ENCODE data around the gene UNC13D. TPM values are rescaled to one million over a fixed set of nuclear protein-coding genes. Genes with fewer than 3 reads are reported as not detected.

UNC13D gene
- total RNA-seq, 1 donor from 2014 or later = 7.3 TPM

DNA sequence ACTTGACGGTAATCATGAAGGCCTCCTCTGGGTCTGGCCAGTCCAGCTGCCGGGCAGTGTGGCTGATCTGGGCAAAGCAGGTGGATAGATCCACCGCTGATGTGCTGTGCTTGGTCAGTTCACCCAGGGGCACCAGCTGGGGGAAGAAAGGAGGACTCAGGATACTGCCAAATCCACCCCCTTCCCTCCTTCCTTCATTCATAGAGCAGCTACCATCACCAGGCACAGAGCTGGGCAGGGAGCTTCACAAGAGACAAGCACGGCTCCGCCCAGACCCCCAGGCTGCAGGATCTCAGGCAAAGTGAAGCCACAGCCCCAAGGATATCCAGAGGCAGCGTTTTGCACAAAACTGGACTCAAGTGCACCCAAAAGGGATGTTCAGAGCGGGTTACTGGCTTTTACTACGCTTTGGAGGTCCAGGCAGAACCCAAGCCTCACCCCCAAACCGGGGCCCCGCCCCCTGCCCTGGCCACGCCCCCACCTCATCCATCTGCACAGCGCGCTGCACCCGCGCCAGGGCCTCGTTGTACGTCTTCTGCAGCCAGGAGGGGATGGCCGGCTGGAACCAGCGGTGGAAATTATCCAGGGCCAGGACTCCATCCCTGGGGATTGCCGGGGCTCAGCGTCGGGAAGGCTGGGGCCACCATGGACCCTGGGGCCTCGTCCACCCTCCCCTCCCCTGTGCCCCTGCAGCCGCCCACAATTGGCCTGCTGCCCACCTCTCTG is 9.1 kb downstream of the UNC13D start:
- DNase-seq (ENCODE audit: low read depth, low spot score) = no peak

DNA sequence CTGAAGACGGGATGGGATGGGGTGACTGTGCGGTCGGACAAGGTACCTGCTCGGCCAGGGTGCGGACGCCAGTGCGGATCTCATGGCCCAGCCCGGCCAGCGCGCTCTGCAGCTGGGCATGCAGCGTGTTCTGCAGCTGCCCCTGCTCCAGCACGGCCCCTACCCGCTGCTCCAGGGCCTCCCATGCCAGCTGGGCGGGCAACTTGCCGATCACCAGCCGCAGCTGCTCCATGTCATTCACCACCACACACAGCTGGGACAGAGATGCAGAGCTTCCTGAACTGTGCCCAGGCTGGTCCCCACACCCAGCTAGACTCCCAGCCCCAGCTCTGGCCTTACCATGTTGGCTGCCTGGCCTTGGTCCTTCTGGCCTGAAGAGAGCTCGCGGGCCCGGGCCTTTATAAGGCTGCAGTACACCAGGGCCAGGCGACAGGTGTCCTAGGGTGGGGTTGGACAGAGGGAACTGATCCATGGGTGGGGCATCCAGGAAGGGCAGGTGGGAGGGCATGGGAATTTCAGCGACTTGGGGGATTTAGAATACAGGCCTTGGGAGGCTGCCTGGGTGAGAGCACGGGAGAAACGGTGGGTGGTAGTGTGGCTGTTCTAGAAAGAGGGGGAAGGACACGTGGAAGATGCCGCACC is 9.8 kb downstream of the UNC13D start:
- DNase-seq (ENCODE audit: low read depth, low spot score) = no peak

DNA sequence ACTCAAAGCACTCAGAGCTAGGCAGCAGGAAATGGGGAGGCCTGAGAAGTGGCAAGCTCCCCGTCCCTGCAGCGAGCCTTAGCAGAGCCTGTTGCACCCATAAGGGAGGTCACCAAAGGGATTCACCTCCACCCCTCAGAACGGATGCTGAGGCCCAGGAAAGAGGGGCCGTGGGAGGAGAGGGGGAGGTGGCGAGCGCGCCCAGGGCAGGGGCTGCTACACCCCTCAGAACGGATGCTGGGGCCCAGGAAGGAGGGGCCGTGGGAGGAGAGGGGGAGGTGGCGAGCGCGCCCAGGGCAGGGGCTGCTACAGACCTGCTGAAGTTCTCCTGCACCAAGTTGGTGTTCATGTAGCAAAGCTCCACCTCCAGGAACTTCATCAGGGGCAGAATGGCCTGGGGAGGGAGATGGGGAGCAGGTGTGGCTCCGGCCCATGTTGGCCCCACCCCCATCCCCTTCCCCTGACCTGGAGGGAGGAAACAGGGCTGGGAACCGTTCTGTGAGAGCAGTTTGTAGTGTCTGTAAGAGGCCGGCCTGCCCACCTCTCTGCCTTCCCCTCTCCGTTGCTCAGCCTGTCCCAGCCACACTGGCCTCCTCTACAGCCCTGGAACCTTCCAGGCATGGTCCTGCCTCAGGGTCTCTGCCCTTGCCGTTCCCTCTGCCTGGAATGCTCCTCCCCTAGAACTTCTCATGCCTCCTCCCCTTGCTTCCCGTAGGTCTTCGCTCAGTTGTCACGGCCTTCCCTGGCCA is 11.4 kb downstream of the UNC13D start:
- DNase-seq (ENCODE audit: low read depth, low spot score) = no peak

DNA sequence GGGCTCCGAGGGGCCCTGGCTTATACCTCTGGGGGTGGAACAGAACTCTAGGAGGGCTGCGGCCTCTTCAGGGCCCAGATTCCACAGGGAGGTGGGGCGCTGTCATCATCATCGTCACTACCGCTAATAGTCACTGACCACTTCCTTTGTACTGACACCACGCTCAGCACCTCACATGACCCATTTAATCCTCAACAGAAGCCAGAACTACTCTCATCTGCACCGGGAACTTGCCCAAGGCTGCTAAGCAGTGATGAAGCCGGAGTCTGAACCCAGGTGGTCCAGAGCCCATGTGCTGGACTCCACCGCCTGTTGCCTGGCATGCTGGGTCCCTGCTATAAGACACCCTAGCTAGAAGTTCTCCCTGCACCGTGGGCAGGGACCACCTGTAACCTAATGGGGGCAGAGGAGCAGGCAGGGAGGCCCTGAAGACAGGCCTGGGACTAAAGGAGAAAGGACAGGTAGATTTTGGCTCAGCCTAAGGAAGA is 12.0 kb downstream of the UNC13D start:
- DNase-seq (ENCODE audit: low read depth, low spot score) = no peak

DNA sequence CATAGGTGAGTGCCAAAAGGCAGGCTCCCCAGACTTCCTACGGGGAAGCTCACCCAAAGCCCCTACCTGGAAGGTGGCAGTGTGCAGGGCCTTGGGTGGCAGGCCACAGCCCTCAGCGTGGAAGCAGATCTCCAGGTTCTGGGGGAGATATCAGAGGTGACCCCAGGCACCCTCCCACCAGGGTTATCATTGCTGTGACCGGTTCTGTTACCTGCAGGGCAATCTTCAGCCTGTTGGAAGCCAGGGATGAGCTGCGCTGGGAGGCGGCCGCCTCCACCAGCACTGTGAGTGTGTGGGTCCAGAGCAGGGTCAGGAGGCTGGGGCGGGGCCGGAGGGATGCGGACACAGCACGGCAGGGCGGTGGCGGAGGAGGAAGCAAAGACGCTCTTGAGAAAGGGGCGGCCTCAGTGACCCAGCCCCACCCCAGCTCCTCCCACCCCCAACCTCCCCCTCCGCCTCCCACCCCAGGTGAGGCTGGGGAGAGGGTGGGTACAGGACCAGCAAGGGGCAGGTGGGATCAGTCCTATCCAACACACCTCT is 13.1 kb downstream of the UNC13D start:
- DNase-seq (ENCODE audit: low read depth, low spot score) = no peak

DNA sequence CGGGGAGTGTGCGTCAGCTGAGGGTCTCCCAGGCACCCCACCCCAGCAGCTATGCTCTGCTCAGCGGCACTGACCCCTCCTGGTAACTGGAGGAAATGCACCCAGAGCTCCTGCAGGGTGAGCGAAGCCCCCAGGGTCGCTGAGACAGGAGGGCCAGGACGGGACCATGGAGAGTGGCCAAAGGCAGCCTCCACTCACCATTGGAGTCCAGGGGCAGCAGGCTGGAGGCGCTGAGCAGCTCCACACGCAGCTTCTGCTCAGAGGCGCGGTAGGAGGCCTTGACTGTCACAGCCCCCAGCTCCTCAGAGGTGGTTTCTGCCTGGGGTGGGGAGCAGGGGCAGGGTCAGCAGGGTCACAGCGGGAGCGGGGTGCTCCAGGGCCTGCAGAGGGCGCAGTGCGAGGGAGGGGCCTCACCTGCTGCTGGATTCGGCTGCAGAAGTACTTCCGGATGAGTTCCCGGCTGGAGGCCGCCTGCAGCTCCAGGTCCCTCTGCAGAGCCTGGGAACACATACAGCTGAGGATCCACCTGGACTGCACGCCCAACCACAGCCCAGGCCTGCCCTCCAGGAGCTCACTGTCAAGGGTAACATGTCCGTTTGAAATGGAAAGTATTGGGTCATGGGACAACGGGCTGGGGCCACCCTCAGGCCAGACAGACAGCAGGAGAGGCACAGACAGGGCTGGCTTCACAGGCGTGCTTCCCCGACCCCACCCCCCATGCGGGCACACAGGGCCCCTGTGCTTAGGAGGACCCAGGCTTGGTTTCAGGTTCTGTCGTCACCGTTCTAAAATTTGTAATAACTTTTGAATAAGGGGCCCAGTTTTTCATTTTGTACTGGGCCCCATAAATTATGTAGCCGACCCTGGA is 13.8 kb downstream of the UNC13D start:
- DNase-seq (ENCODE audit: low read depth, low spot score) = no peak

DNA sequence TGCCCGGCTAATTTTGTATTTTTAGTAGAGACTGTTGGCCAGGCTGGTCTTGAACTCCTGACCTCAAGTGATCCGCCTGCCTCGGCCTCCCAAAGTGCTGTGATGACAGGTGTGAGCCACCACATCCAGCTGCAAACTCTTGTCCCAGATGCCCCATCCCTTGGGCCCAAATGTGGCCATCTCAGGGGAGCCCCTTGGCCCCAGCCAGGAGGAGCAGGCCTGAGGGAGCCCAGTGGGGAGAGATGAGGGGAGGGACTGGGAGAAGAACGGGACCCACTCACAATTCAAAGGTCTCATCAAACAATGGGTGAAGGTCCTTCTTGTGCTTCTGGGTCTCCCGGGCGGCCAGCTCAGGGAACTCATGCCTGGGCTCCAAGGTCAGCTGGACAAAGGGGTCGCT is 14.5 kb downstream of the UNC13D start:
- no peak for DNase-seq (ENCODE audit: low read depth, low spot score)

DNA sequence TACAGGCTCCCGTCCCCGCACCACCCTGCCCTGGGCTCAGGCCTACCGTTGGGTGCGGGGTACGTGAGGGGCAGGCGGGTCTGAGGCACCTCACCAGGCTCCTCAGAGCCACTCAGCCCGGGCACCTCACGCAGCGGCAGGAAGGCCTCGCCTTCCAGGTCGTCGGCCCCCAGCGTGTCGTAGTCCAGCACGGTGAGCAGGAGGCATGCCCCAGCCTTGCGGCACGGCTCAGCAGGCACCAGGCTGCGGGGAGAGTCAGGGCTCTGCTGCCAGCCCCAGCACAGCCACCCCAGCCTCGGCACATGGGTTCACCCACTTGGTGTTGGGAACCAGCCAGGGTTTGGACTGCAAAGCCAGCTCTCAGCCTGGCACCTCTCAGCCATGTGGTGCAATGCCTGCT is 15.5 kb downstream of the UNC13D start:
- no peak for DNase-seq (ENCODE audit: low read depth, low spot score)

DNA sequence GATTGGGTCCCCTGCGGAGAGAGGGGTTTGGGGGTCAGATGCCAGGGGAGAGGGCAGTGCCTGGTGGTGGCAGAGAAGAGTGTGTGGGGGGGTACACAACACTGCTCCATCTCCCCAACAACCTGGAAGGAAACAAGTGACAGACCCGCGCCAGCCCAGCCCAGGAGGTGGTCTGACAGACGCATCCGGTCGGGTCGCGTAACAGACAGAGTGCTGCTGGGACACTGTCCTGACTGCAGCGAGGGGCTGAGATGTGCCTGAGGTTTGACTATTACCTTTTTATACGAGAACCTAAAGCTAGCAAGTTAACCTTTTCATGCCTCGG is 16.2 kb downstream of the UNC13D start:
- DNase-seq (ENCODE audit: low read depth, low spot score) = no peak

DNA sequence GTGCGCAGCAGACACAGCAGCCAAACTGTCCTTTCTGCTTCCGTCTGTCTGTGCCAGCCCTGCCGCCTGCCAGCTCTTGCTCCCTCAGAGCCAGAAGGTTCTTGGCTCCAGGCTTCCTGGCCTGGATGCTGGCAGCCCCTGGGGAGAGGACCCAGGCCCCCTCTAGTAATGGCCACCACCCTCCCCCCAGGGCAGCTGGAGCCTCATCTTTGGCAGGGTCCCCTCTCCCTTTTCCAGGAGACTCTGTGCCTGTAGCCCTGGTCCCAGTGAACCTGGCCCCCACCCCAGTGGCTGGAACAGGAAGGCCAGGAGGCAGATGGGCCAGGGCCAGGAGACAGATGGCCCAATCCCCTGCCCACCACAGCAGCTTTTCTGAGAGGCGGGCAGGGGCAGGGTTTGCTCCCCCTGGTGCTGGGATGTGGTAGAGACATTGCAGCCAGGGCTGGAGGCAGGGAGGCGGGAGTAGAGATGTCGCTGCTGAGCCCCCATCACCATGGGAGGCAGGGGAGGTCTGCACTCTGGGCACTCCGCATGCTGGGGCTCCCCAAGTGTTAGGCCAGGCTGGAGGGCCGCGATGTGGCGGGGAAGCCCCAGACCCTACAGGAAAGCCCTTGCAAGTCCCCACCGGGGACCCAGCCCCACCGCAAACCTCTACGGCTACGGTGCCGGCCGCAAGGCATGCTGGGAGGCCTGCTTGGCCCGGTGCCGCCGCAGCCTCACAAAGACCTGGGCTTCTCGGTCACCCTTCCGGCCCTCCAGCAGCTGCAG is 16.7 kb downstream of the UNC13D start:
- peak; percentile 36 for DNase-seq (ENCODE audit: low read depth, low spot score)

DNA sequence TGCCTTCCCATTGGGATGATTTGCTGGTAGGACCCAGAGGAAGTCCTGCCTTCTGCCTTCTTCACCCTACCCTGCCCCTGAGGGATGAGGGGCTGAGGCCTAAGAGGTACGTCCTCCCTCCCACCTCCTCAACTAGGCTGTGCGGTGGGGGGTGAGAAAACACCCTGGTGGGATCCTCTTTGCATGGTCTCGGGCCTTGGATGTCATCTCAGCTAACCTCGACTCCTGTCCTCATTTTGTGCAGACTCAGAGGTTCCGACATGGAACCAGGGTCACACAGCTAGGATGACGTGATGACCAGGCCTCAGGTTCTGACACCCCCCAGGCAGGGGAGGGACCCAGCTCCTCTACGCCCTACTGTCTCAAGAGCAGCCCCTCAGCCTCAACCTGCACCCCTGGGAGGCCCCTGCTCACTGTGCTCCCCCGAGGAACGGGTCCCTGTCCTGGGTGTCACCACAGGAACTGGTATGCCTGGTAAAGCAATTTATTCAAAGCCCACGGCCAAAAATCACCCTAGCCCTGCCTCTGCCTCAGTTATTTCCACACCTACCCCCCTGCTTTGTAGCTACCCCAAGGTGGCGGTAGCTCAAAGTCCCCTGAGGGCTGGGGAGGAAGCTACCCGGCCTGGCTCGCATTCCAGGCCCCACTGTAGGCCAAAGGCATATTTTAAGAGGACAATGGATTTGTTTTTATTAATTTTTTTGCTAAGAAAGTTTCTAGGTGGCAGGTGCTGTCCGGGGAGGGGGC is 17.5 kb downstream of the UNC13D start:
- DNase-seq (ENCODE audit: low read depth, low spot score) = no peak

DNA sequence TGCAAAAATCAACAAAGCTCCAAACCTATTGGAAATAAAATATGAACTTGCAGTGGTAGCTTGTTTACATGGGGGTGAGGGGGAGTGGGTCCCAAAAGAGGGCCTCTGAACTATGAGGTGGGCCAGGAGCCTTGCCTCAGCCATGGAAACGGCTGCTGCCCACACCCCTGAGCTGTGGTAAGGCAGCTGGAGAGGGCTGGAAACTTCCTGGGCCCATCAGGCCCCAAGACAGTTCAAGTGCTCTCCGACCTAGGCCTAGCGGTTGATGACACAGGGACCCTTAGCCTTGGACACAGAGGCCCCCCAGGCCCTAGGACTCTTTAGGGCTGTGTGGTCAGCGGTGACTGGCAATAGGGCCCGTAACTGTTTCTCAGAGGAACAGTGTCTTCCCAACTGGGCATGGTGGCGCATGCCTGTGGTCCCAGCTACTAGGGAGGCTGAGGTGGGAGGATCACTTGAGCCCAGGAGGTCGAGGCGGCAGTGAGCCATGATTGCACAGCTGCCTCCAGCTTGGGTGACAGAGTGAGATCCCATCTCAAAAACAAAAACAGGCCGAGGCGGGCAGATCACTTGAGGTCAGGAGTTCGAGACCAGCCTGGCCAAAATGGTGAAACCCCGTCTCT is 18.3 kb downstream of the UNC13D start:
- DNase-seq (ENCODE audit: low read depth, low spot score) = no peak

DNA sequence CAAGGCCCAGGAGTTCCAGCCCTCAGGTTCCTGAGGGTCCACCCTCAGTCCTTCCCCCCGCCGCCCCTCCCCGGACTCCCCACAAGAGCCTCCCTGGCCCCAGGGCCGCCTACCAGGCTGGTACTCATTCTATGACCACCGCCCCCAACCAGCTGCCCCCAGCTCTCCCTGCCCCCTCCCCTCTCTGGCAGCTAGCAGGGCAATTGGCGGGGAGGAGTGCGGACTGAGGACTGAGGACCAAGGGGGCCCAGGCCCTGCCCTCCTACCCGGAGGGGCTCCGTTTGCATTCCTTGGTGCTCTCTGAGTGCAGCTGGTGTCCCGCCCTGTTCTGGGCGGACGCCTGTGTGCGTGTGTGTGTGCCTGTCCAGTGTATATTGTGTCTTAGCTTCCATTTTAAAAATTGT is 19.1 kb downstream of the UNC13D start:
- no peak for DNase-seq (ENCODE audit: low read depth, low spot score)

DNA sequence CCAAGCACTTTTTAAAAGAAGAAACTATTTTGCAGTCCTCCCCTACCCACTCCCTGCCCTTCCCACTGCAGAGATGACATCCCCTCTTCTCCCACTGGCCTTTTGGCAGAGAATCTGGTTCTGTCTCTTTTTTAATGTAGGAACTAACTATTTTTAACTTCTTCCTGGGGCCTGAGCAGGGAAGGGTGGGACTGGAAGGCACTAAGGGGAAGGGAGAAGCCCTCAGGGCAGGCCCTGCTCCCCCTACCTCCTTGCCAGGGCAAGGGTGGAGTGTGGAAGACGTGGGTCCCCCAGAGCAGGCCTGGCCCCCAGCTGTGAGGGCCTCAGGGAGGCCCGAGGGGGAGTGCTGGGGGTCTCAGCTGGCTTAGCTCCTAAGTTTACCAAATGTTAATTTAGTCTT is 19.5 kb downstream of the UNC13D start:
- DNase-seq (ENCODE audit: low read depth, low spot score) = no peak

DNA sequence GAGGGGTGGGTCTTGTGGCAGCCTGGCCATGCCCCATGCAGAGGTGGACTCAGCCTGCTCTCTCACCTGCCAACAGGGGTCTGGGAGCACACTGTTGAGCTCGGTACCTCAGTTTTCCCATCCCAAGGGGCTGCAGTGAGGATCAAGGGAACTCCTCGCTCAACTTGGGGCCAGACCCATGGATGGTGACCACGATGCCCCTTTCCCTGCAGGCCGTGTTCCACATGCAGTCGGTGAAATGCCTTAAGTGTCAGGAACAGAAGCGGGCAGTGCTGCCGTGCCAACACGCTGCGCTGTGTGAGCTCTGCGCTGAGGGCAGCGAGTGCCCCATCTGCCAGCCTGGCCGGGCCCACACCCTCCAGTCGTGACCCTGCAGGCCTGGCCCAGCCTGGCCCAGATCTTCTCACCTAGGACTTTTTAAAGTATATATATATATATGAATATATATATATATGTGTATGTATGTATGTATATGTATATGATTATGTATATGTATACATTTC is 20.1 kb downstream of the UNC13D start:
- no peak for DNase-seq (ENCODE audit: low read depth, low spot score)

DNA sequence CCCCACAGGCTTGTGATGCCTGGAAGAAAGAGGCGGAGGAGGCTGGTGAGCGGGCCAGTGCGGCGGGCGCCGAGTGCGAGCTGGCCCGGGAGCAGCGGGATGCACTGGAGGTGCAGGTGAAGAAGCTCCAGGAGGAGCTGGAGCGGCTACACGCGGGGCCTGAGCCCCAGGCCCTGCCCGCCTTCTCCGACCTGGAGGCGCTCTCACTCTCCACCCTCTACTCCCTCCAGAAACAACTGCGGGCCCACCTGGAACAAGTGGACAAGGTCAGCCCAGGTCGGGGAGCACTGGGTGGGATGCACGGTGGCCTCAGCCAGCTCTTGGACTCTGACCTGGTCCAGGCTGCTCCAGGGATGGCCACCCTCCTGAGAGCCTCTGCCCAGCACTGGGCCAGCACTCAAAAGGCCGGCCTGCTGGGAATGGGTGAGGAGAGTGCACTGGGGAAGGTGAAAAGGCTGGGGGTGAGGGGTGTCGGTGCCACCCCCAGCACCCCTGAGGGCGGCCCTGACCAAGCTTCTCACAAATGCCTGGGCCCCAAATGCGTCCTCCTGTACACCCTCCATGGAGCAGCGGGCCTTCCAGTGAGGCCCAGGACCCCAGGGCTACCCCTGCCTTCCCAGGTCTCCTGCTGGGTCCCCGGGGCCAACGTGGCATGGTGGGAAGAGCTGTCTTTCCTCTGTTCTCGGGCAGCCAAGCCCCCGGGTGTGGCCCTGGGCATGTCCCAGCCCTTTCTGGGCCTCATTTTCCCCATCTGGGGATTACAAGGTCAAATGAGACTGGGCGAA is 20.8 kb downstream of the UNC13D start:
- DNase-seq (ENCODE audit: low read depth, low spot score) = no peak

DNA sequence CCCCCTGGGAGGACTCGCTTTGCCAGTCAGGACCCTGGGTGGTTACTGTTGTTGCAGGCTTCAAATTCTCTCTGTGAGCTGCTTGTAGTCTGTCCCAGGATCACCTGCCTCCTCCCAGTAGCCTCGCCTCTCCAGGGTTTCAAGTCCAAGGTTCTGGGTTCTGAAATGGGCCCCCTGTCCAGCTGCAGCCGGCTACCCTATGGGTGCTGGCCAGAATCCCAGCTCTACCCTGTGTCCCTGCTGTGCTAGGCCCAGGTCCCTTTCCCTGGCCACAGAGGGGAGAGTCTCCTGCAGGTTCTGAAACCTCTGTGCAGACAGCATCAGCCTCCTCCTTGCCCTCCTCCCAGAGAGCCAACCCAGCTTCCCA is 21.4 kb downstream of the UNC13D start:
- no peak for DNase-seq (ENCODE audit: low read depth, low spot score)

DNA sequence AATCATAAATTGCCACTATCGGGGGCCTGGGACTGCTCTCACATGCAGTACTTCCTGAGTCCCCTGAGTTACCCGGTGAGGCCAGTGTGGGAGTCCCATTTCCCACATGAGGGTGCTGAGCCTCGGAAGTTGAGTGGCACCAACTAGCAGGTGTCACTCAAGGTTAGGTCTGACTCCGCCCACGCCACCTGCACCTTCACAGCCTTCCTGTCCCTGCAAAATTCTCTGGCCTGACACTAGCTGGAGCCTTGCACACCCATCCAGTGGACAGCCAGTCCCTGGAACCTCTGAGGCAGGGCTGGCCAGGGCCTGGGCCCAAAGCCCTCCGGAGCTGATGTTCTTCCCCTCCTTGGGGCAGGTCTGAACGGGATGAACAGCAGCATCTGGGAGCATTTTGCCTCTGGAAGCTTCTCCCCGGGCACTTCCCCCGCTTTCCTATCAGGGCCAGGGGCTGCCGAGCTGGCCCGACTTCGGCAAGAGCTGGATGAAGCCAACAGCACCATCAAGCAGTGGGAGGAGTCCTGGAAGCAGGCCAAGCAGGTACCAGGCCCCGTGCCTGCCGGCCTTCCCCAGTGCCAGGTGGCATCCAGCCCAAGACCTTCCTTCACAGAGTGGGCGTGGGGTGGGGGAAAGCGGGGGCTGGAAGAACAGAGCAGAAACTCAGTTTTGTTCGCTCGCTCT is 21.9 kb downstream of the UNC13D start:
- DNase-seq (ENCODE audit: low read depth, low spot score) = no peak

Data from pulmonary artery endothelial cell (primary cell).